ENCODE data around the gene MAP2.

- no peak for TF ChIP-seq POLR2A (IDR thresholded peaks at IDR 0.05; ENCODE audit: control extremely low read depth in 1 of 2, low read depth in 2 of 2, low read length in 2 of 2)
- no peak for TF ChIP-seq CTCF (IDR thresholded peaks at IDR 0.05; ENCODE audit: control extremely low read depth in 1 of 3, insufficient read depth in 1 of 3, low read depth in 1 of 3, low read length in 3 of 3)
- TF ChIP-seq GABPA (IDR thresholded peaks at IDR 0.05; ENCODE audit: borderline replicate concordance, insufficient read depth, low read length), result no peak
- TF ChIP-seq SIRT6 (IDR thresholded peaks at IDR 0.05; ENCODE audit: low read length), result no peak
- no peak for TF ChIP-seq GTF2F1 (IDR thresholded peaks at IDR 0.05; ENCODE audit: borderline replicate concordance, low read depth, low read length)
- TF ChIP-seq BACH1 (IDR thresholded peaks at IDR 0.05; ENCODE audit: low read length), result no peak
- no peak for TF ChIP-seq ZNF274 (IDR thresholded peaks at IDR 0.05; ENCODE audit: borderline replicate concordance, extremely low read depth, low read length)
- no peak for TF ChIP-seq JUND (IDR thresholded peaks at IDR 0.05; ENCODE audit: low read length)
- TF ChIP-seq CEBPB (IDR thresholded peaks at IDR 0.05; ENCODE audit: low read depth, low read length), result no peak
- TF ChIP-seq TCF12 (IDR thresholded peaks at IDR 0.05; ENCODE audit: low read depth, low read length), result no peak
- no peak for TF ChIP-seq KDM5A (IDR thresholded peaks at IDR 0.05; ENCODE audit: low read length)
- no peak for TF ChIP-seq CREB1 (IDR thresholded peaks at IDR 0.05)
- no peak for TF ChIP-seq EZH2 (IDR thresholded peaks at IDR 0.05; ENCODE audit: low read depth, low read length, severe bottlenecking)
- TF ChIP-seq RAD21 (IDR thresholded peaks at IDR 0.05 in 1 of 2, conservative IDR thresholded peaks at IDR 0.05 in 1 of 2; ENCODE audit: low read depth in 2 of 2, low read length in 2 of 2), result no peak
Measured at GRCh38 chr2:209473930-209474419, 50.1 kb downstream of the MAP2 start.

Measured in H1 (cell line).